Measurements from ENCODE around the gene ITPR2.

DNA sequence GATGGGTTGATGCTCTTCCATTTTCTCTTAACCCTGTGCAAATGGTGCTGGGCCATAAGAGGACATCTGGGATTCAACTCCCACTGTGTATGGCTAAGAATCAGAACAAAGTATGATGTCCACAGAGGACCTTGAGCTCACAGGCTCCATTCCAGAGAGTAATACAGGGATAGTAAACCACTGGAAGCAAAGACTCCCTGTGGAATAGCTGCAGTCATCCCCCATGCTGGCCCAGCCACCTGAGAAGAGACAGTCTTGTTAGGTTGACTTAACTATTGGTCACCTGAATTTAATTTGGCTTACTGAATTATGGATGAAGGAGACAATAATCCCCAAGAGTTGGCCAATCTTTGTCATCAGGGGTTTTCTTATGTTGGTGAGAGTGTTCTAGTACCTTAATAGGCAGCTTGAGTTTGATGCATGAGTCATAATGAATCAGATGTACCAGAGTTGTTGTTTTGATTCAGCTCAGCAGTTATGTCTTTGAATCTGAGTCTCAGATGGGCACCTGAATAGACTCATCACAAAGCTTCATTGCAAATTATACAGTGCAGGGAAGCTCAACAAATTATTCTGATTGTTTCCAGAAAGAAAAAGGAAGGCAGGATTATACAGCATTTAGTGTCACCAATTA is 514.9 kb downstream of the ITPR2 start:
- TF ChIP-seq, protein P1, sequence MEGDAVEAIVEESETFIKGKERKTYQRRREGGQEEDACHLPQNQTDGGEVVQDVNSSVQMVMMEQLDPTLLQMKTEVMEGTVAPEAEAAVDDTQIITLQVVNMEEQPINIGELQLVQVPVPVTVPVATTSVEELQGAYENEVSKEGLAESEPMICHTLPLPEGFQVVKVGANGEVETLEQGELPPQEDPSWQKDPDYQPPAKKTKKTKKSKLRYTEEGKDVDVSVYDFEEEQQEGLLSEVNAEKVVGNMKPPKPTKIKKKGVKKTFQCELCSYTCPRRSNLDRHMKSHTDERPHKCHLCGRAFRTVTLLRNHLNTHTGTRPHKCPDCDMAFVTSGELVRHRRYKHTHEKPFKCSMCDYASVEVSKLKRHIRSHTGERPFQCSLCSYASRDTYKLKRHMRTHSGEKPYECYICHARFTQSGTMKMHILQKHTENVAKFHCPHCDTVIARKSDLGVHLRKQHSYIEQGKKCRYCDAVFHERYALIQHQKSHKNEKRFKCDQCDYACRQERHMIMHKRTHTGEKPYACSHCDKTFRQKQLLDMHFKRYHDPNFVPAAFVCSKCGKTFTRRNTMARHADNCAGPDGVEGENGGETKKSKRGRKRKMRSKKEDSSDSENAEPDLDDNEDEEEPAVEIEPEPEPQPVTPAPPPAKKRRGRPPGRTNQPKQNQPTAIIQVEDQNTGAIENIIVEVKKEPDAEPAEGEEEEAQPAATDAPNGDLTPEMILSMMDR (IDR thresholded peaks at IDR 0.05): no peak
- TF ChIP-seq POLR2A (IDR thresholded peaks at IDR 0.05): no peak

Measured in adrenal gland (tissue), 5 donors.